ENCODE data around the gene ABL1.
A peak's percentile ranks its signal among the peaks of the same experiment; 100 is the strongest.

The ABL1 gene

GRCh38 chr9:130854092-130854491, 19.0 kb downstream of the ABL1 start:
- DNase-seq, result no peak

- no peak for DNase-seq
Observed at GRCh38 chr9:130854835-130855234, 19.8 kb downstream of the ABL1 start.

GRCh38 chr9:130856474-130856873, 21.4 kb downstream of the ABL1 start:
- no peak for DNase-seq

GRCh38 chr9:130857864-130858738, 23.0 kb downstream of the ABL1 start:
- DNase-seq, result no peak

GRCh38 chr9:130858739-130859705, 24.0 kb downstream of the ABL1 start:
- DNase-seq, result no peak

GRCh38 chr9:130860458-130861316, 25.6 kb downstream of the ABL1 start:
- DNase-seq, result peak; percentile 50

GRCh38 chr9:130861372-130862180, 26.5 kb downstream of the ABL1 start:
- no peak for DNase-seq

- DNase-seq, result no peak
Observed at GRCh38 chr9:130862217-130862616, 27.2 kb downstream of the ABL1 start.

GRCh38 chr9:130862747-130863146, 27.7 kb downstream of the ABL1 start:
- DNase-seq, result no peak

- DNase-seq, result no peak
Observed at GRCh38 chr9:130864541-130864940, 29.5 kb downstream of the ABL1 start.

GRCh38 chr9:130865921-130866320, 30.9 kb downstream of the ABL1 start:
- DNase-seq, result no peak

- DNase-seq, result peak; percentile 88
Observed at GRCh38 chr9:130866474-130866965, 31.5 kb downstream of the ABL1 start.

- DNase-seq, result no peak
Observed at GRCh38 chr9:130867556-130867955, 32.5 kb downstream of the ABL1 start.

GRCh38 chr9:130868230-130868629, 33.2 kb downstream of the ABL1 start:
- no peak for DNase-seq

- DNase-seq, result peak; percentile 67
Observed at GRCh38 chr9:130869250-130869649, 34.2 kb downstream of the ABL1 start.

- no peak for DNase-seq
Observed at GRCh38 chr9:130870491-130871381, 35.7 kb downstream of the ABL1 start.

GRCh38 chr9:130871395-130872062, 36.5 kb downstream of the ABL1 start:
- DNase-seq, result no peak

- no peak for DNase-seq
Observed at GRCh38 chr9:130872093-130872492, 37.0 kb downstream of the ABL1 start.

GRCh38 chr9:130872508-130872907, 37.5 kb downstream of the ABL1 start:
- DNase-seq, result no peak
